BE2C (cell line): Measurements from ENCODE around the gene CDC5L.

Experiments used
- DNase-seq: peaks from one replicate; pipeline ENCODE4 v3.0.0-alpha.2; 2020
- H3K27me3 ChIP-seq: fragments of 250-450 bp; sonication (Bioruptor Pico); 2 replicates; pipeline ENCODE4 v1.5.1; 2020; ENCODE audit warnings: mild to moderate bottlenecking
- H3K36me3 ChIP-seq: fragments of 250-450 bp; sonication (Bioruptor Pico); 2 replicates; pipeline ENCODE4 v1.5.1; 2020; ENCODE audit warnings: mild to moderate bottlenecking
- H3K4me1 ChIP-seq: fragments of 250-450 bp; sonication (Bioruptor Pico); 2 replicates; pipeline ENCODE4 v1.5.1; 2020
- H3K4me3 ChIP-seq: 2 replicates; pipeline ENCODE4 v1.5.1; 2011; ENCODE audit warnings: low read depth, low read length
- H3K9me3 ChIP-seq: fragments of 250-450 bp; sonication (Bioruptor Pico); 2 replicates; pipeline ENCODE4 v1.5.1; 2020
- CTCF ChIP-seq: IDR thresholded peaks from 2 replicates; pipeline ENCODE4 v1.5.1; 2012; ENCODE audit warnings: mild to moderate bottlenecking, low read depth, low read length

Gene CDC5L

GRCh38 chr6:44463728-44464450, 76.4 kb downstream of the CDC5L start:
- H3K36me3 ChIP-seq, result no peaks in the 10 kb centered on the region
- H3K4me3 ChIP-seq, result no peak overlapping the region
- no peak for TF ChIP-seq CTCF
- no peaks in the 10 kb centered on the region for H3K9me3 ChIP-seq
- DNase-seq, result no peak
- no peaks in the 10 kb centered on the region for H3K4me1 ChIP-seq
- no peaks in the 10 kb centered on the region for H3K27me3 ChIP-seq

GRCh38 chr6:44464527-44465310, 77.2 kb downstream of the CDC5L start:
- H3K9me3 ChIP-seq, result no peaks in the 10 kb centered on the region
- H3K4me3 ChIP-seq, result no peak overlapping the region
- TF ChIP-seq CTCF, result no peak
- H3K4me1 ChIP-seq, result no peaks in the 10 kb centered on the region
- H3K36me3 ChIP-seq, result no peaks in the 10 kb centered on the region
- H3K27me3 ChIP-seq, result no peaks in the 10 kb centered on the region
- DNase-seq, result no peak

GRCh38 chr6:44466955-44467354, 79.4 kb downstream of the CDC5L start:
- DNase-seq, result no peak
- Histone ChIP-seq H3K9me3 (no peaks in the 10 kb centered on the region), H3K4me3 (no peak overlapping the region), H3K36me3 (no peaks in the 10 kb centered on the region), H3K27me3 (no peaks in the 10 kb centered on the region; the same call in 1 of the 2 replicates), H3K4me1 (no peaks in the 10 kb centered on the region)
- TF ChIP-seq CTCF, result no peak

- Histone ChIP-seq H3K4me3 (no peak overlapping the region), H3K9me3 (no peaks in the 10 kb centered on the region), H3K36me3 (no peaks in the 10 kb centered on the region), H3K4me1 (no peaks in the 10 kb centered on the region), H3K27me3 (no peaks in the 10 kb centered on the region; the same call in 1 of the 2 replicates)
- TF ChIP-seq CTCF, result no peak
- no peak for DNase-seq
These were observed 81.3 kb downstream of the CDC5L start for GRCh38 chr6:44468835-44469234.

GRCh38 chr6:44470115-44470464, 82.6 kb downstream of the CDC5L start:
- Histone ChIP-seq H3K36me3 (no peaks in the 10 kb centered on the region), H3K4me3 (no peak overlapping the region), H3K4me1 (no peaks in the 10 kb centered on the region), H3K27me3 (no peaks in the 10 kb centered on the region; the same call in 1 of the 2 replicates), H3K9me3 (no peaks in the 10 kb centered on the region)
- DNase-seq, result no peak
- no peak for TF ChIP-seq CTCF

GRCh38 chr6:44470746-44471145, 83.2 kb downstream of the CDC5L start:
- H3K4me3 ChIP-seq, result no peak overlapping the region
- H3K9me3 ChIP-seq, result no peaks in the 10 kb centered on the region
- TF ChIP-seq CTCF, result no peak
- H3K36me3 ChIP-seq, result no peaks in the 10 kb centered on the region
- H3K4me1 ChIP-seq, result no peaks in the 10 kb centered on the region
- H3K27me3 ChIP-seq, result no peaks in the 10 kb centered on the region; the same call in 1 of the 2 replicates
- no peak for DNase-seq
